ENCODE data around the gene NAA60.
A peak's percentile ranks its signal among the peaks of the same experiment; 100 is the strongest.

DNA sequence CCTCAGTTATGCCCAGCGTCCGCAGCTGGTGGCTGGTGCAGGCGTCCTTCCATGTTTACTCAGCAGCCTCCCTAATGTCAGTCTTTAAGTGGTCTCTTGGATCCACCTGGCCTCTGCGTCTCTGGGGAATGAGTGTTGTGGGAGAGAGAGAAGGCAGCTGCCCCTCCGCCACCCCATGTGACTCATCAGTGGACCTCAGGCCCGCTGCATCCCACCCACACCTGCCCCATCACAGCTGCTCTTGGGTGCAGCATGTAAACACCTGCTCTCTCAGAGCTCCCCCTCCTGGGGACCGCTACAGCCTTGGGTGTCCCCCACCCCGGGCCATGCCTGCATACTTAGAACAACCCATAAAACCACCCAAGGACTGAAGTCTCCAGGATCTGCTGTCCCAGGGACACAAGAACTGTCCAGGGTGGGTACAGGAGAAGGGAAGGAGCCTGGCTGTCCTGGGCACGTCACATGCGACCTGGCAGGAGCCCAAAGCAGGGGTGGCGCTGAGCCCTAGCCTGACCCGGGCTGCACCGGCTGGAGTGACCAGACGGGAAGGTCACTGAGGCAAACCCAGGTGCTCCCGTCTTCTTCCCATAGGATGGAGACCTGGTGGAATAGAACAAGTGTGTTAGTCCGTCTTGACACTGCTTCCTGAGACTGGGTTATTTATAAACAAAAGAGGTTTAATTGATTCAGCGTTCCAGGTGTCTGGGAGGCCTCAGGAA lies 47.6 kb downstream of the NAA60 start:
- TF ChIP-seq CTCF (IDR thresholded peaks at IDR 0.05) (peak in 1 of 7 experiments; percentile 15), POLR2A (IDR thresholded peaks at IDR 0.05) (no peak)

All from body of pancreas (tissue), 4 donors.